ENCODE results near the gene NUP85.
"Not testable (repeated sequence)": the region's sequence is repeated elsewhere in the genome, so short reads cannot be mapped to it uniquely, and the experiment has no call there.

Gene NUP85

DNA sequence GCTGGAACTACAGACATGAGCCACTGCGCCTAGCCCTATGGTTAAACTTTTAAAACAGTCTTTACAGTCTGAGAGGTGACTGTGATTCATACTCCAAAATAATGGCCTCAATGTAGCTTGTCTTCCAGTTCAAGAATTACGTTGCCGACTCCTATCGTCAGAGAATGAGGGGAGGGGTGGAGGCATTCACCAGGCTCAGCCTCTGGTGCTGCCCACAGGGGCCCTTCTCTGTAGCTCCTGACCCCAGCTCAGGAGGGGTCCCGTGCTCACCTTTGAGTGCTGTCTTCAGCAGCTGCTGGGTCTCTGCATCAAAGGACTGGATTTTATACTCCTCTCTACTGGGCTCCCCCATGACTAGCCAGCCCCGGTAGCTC is 64.4 kb downstream of the NUP85 start:
- DNase-seq: peak in 1 of 5 experiments; percentile 26

- DNase-seq: peak in 3 of 5 experiments; percentile 17 to 71 (median 36)
Measured at GRCh38 chr17:75270218-75270965, 64.9 kb downstream of the NUP85 start.

DNA sequence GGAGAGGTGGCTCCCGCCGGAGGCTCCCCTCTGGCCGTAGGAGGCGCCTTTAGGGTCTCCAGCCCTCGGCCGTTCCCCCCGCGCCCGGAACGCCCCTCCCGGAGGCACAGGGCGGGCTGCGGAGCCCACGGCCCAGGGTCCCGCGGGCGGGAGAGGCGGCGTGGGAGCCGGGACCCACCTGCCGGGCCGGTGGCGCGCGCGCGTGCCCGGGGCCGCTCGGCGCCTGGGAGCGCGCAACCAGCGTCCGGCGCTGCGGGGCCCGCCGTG is 65.4 kb downstream of the NUP85 start, which contains the start of gene MIF4GD:
Gene MIF4GD, minus strand, starts transcription at position 266 of the 267 bp plus-strand sequence. CDS start 1,036 bp downstream, outside the sequence.
- no peak for DNase-seq

- peak; percentile 78 to 92 (median 83) for DNase-seq
Measured at GRCh38 chr17:75271233-75271954, 65.9 kb downstream of the NUP85 start.

DNA sequence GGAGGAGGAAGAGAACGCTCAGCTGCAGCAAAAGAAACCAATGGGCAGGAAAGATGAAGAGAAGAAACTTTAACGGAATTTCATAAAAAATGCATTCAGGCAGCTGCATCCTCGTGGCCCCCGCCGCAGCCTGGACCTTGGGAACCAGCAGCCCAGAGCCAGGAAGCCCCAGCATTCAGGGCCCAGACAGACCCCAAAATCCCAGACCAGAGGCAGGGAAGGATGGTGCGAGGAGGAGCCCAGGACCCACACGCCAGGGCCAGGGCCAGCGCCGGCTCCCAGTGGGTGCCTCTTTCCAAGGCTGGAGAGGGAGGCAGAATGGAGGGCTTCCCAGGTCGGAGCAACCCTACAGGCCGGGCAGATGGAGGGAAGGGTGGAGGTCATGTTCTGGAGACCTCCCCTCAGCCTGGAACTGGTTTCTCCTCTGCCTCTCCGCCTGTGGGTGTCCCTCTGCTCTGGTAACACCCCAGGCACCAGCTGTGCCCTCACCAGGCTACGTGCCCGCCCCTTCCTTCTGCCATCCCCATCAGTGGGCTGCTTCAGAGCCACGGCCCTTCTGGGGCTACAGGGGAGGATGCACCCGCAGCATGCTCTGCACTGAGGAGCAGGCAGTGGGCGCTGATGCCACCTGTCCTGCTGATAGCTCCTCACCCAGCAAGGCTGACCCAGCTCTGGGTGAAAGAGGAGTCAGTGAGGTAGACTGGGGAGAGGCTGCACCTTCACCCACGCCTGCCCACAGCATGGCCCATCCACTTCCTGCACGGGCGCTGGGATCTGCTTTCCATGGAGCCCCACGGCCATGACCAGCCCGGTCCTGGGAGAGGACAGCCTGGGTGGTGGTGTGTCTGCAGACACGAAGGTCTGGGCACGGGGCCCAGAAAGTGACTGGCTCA is 66.7 kb downstream of the NUP85 start:
- peak in 1 of 5 experiments; percentile 68 for DNase-seq

DNA sequence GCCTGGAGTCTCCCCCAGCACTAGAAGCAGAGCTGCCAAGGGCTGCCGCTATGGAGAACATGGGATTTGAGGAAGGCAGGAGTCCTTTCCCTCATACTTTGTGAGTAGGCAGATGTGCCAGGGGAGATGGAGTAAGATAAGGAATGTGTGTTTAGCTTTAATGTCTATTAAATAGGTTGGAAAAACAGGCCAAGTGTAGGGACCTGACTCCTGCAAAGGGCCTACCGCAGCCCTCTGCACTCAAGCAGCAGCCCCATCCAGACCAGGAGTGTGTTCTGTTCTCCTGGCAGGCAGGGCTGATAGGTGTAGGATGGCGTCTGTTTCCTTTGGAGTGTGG is 67.3 kb downstream of the NUP85 start:
- DNase-seq: no peak

GRCh38 chr17:75273977-75274708 is 68.7 kb downstream of the NUP85 start:
- DNase-seq: no peak

DNA sequence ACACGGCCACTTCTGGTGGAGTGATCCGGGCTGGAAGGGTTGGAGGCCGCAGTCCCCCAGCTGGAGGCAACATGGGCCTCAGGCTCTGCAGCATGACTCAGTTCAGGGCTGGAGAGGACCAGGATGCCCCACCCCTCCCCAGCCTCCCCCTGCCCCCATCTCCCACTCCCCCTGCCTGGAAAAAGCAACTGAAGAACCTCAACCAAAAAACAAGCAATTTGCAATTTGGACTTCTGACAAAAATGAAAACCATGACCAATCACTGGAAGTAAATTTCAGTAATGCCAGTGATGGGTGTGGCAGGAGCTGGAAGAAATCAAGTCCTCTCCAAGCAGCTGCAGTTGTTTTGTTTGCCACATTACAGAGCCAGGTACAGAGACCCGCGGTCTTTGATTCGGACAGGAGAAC is 72.2 kb downstream of the NUP85 start:
- DNase-seq: no peak

DNA sequence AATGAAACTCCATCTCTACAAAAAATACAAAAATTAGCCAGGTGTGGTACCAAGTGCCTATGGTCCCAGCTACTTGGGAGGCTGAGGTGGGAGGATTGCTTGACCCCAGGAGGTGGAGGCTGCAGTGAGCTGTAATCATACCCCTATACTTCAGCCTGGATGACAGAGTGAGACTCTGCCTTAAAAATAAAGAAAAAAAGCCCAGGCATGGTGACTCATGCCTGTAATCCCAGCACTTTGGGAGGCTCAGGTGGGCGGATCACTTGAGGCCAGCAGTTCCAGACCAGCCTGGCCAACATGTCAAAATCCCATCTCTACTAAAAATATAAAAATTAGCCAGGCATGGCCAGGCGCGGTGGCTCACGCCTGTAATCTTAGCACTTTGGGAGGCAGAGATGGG is 74.7 kb downstream of the NUP85 start:
- not testable (repeated sequence) for DNase-seq

DNA sequence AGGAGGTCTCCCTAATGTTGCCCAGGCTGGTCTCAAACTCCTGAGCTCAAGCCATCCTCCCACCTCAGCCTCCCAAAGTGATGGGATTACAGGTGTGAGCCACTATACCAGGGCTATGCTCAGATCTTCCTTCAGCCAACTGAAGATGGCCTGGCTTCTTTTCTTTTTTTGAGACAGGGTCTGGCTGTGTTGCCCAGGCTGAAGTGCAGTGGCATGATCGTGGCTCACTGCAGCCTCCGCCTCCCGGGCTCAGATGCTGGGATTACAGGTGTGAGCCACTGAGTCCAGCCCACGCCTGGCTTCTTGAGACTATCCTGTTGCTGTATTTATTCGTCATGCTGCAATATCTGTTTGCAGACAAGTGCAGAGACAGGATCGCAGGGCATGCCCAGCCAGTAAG is 79.6 kb downstream of the NUP85 start:
- DNase-seq: no peak

All from T-helper 2 cell (primary cell).